Activated naive CD4-positive, alpha-beta T cell treated with anti-CD3 and anti-CD28 coated beads, Interleukin-2, amount 50 U/mL, for 72 hours (primary cell): ENCODE data around the gene RPN2. TPM values are rescaled to one million over a fixed set of nuclear protein-coding genes. Genes with fewer than 3 reads are reported as not detected.

Experiments
- ATAC-seq, 2 donors: fragments of 150-1000 bp; cut with Tn5 transposase; 2 replicates each; pipeline ENCODE4 v1.10.0; 2021; ENCODE audit warnings: mild to moderate bottlenecking in 2 of 2, moderate library complexity in 2 of 2
- DNase-seq, 2 donors: peaks; one replicate each; pipeline ENCODE4 v3.0.0; 2021 to 2022; ENCODE audit warnings: low spot score in 2 of 2
- H3K27ac Mint-ChIP-seq, 2 donors: one replicate each; pipeline ENCODE4 v1.8.0; 2022; ENCODE audit warnings: mild to moderate bottlenecking in 2 of 2, mixed read lengths in 2 of 2
- H3K36me3 Mint-ChIP-seq, 2 donors: one replicate each; pipeline ENCODE4 v1.8.0; 2022; ENCODE audit warnings: mixed read lengths in 2 of 2
- H3K9me3 Mint-ChIP-seq, 2 donors: one replicate each; pipeline ENCODE4 v1.8.0; 2022; ENCODE audit warnings: mixed read lengths in 2 of 2
- total RNA-seq, 2 donors: library from RNA; stranded (reverse); gene quantifications; one replicate each; pipeline ENCODE4 v1.2.3, GENCODE V29; 2022

RPN2 gene
- total RNA-seq, 2 donors from 2014 or later = 104 to 132 TPM

GRCh38 chr20:37262505-37262904, 83.4 kb downstream of the RPN2 start:
- no peak for ATAC-seq
- Mint-ChIP-seq H3K36me3 (no peaks in the 10 kb centered on the region), H3K27ac (no peak overlapping the region), H3K9me3 (no peaks in the 10 kb centered on the region)
- DNase-seq = no peak

GRCh38 chr20:37263686-37264085, 84.6 kb downstream of the RPN2 start:
- DNase-seq = no peak
- H3K36me3 Mint-ChIP-seq = no peaks in the 10 kb centered on the region
- no peak overlapping the region for H3K27ac Mint-ChIP-seq
- no peaks in the 10 kb centered on the region for H3K9me3 Mint-ChIP-seq
- ATAC-seq = no peak

- ATAC-seq (peak; percentile 80 to 91), DNase-seq (no peak)
- H3K9me3 Mint-ChIP-seq = no peaks in the 10 kb centered on the region
- H3K27ac Mint-ChIP-seq = no peak overlapping the region
- no peaks in the 10 kb centered on the region for H3K36me3 Mint-ChIP-seq
Measured at GRCh38 chr20:37265152-37265551, 86.0 kb downstream of the RPN2 start.

- no peak for ATAC-seq
- H3K36me3 Mint-ChIP-seq = no peaks in the 10 kb centered on the region
- H3K9me3 Mint-ChIP-seq = no peaks in the 10 kb centered on the region
- peak overlapping the region in 1 of 2 donors; percentile 12 for H3K27ac Mint-ChIP-seq
- no peak for DNase-seq
Measured at GRCh38 chr20:37266940-37267666, 88.0 kb downstream of the RPN2 start.

DNA sequence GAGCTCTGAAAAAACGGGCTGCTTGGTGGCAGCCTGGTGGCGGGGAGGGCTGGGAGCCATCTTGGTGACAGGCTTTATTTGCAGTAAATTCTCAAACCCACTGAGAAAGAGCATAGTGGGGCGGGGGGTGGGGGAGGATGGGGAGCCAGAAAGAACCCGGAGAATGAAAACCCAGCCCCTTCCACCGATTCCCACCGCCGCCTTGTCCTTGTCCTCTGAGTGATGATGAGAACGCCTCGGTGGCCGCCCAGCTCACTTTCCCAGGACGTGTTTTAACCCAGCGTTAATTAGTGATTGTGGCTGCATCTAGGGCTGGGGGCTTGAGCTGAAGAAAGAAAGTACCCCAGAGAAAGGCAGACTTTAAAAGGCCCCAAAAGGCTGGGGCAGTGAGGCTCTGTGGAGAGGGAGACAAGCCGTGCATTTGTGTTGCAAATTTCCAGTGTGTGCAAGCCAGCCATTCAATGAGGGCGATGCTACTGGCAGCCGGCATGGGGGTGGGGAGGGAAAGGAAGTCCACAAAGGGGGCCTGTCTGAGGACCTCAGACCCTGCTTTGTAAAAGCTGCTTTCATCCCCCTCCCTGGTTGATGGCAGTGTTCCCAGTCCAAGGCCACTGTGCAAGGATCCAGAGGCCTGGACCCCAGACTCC, 88.7 kb downstream of the RPN2 start:
- no peaks in the 10 kb centered on the region for H3K36me3 Mint-ChIP-seq
- no peak overlapping the region for H3K27ac Mint-ChIP-seq
- DNase-seq (no peak), ATAC-seq (no peak)
- H3K9me3 Mint-ChIP-seq = no peaks in the 10 kb centered on the region

DNA sequence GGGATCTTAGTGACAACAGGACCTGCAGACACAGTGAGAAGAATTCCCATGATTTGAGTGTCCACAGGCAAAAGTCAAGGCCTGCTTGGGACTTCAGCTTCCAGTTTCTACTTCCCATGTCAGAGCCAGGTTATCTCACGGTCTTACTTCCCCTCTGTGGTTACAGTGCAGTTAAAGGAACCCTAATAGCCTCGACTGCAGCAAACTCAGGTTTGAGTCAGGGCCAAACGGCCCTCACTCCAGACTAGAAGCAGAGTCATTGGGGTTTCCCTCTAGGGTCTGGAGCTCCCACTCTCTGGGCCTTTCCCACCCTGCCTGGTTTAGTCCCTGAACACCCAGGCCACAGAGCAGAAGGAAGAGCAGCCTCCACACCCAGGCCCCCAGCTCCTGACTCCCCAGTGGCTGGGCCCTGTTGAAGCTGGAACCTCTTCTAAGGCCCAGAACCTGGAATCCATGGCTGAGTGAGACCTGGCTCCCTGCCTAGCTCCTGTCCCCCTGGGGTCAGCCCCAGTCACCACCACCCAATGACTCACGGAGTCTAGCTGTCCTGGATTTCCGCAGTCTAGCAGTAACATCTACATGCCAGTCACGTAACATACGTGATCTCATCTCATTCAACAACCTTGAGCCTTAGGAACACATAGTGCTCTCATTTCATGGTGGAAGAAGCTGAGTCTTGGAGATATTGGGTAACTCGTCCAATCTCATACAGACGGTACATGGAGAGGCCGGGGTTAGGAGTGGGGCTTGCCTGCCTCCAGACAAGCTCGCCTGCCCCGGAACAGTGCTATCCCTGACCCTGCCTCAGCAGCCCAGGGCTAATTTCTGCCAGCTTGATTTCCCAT, 91.7 kb downstream of the RPN2 start:
- Mint-ChIP-seq H3K9me3 (no peaks in the 10 kb centered on the region), H3K27ac (peak overlapping the region in 1 of 2 donors; percentile 12), H3K36me3 (no peaks in the 10 kb centered on the region)
- DNase-seq = no peak
- ATAC-seq = peak in 1 of 2 donors; percentile 29

DNA sequence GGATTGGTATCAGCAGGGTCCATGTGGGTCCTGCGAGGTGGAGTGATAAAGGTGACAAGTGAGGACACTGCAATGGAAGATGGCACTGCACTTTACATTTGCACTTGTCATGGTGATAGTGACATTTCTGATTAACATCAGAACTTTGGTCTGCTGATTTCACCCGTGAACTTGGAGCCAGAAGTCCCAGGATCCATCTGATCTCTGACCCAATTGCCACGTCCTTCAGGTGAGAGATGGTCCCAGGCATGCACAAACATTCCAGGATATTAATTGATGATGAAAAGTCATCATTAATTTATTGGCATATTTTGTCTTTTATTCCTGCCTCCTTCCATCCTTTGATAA, 92.3 kb downstream of the RPN2 start:
- no peak for ATAC-seq
- Mint-ChIP-seq H3K9me3 (no peaks in the 10 kb centered on the region), H3K36me3 (no peaks in the 10 kb centered on the region), H3K27ac (peak overlapping the region in 1 of 2 donors; percentile 12)
- DNase-seq = no peak

DNA sequence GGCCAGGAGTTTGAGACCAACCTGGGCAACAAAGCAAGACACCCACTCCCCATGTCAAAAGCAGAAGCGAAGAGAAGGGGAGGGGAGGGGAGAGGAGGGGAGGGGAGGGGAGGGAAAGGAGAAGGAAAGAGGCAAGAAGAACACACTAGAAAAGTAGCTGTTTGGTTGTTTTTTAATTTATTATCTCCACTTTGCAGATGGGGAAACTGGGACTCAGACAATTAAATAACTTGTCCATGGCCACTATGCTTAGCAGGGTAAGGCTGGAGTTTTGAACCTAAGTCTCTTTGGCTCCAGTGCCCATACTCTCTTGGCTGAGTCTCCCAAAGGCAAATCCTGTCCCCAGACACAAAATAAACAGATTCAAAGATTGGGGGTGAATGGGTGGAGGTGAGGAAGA, 94.9 kb downstream of the RPN2 start:
- H3K36me3 Mint-ChIP-seq = no peaks in the 10 kb centered on the region

DNA sequence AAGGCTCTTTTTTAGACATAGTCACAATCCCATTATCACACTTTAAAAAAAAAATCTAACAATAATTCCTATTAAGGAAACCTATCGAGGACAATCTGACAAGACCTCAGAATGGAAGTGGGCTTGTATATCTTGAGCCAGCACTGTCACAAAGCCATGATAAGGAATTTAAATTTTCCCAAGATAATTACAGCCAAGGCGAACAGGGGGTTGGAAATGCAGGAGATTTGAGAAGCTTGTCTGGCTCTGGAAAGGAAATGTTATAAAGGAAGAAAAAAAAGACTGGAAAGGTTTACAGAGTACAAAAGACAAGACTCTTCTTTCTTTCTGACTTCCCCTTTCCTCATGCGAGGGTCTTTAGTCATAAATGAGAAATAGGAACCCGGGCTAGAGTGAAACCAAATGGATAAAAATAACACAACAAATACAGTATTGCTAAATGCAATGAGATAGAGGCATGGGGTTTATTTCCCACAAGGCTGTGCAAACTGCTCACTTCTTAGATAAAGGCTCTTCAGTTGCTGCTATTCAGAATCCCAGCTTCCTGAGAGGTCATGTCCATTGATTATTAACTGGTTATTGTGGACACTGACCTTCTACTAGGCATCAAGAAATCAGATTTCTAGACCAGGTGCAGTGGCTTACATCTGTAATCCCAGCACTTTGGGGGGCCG, 95.9 kb downstream of the RPN2 start:
- Mint-ChIP-seq H3K9me3 (no peaks in the 10 kb centered on the region), H3K27ac (no peak overlapping the region), H3K36me3 (no peaks in the 10 kb centered on the region)
- DNase-seq = no peak
- no peak for ATAC-seq

More for the DNA sequence above, 94.9 kb downstream of the RPN2 start:
- no peak overlapping the region for H3K27ac Mint-ChIP-seq
- no peaks in the 10 kb centered on the region for H3K9me3 Mint-ChIP-seq
- DNase-seq (no peak), ATAC-seq (no peak)

DNA sequence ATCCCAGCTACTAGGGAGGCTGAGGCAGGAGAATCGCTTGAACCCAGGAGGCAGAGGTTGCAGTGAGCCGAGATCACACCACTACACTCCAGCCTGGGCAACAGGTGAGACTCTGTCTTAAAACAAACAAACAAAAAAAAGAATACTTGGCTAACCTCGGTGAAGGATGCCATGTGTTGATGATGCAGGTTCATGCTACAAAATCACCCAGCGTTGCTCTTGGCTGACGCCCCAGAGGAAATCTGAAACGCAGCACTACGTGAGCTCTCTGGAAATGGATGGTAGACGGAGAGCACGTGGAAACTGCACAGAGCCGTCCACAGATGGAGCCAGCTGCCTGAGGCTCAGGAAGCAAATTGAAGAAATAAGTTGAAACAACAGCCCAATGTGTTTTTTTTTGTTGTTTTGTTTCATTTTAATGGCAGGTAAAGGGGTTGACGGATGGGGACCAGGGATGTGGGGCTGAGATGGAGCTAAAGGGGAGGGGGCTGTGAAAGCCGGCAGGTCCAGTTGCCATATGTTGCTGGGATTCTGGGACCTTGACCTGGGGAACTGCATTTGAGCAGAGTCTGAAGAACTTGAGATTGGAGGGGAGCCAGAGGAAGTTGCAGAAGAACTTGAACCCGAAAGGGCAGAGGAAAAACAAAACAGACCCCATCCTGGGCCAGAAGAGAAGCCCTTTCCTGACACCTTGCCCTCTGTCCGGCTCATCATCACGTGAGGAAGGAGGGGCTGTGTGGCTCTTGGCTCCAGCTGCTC, 97.5 kb downstream of the RPN2 start:
- Mint-ChIP-seq H3K36me3 (no peaks in the 10 kb centered on the region), H3K27ac (no peak overlapping the region), H3K9me3 (no peaks in the 10 kb centered on the region)
- DNase-seq (no peak), ATAC-seq (peak in 1 of 2 donors; percentile 51)

GRCh38 chr20:37277253-37277593, 98.1 kb downstream of the RPN2 start:
- Mint-ChIP-seq H3K9me3 (no peaks in the 10 kb centered on the region), H3K36me3 (no peaks in the 10 kb centered on the region), H3K27ac (no peak overlapping the region)
- ATAC-seq (no peak), DNase-seq (no peak)

GRCh38 chr20:37278966-37279590, 99.9 kb downstream of the RPN2 start:
- Mint-ChIP-seq H3K27ac (no peak overlapping the region), H3K36me3 (no peaks in the 10 kb centered on the region), H3K9me3 (no peaks in the 10 kb centered on the region)
- no peak for ATAC-seq
- DNase-seq = no peak

DNA sequence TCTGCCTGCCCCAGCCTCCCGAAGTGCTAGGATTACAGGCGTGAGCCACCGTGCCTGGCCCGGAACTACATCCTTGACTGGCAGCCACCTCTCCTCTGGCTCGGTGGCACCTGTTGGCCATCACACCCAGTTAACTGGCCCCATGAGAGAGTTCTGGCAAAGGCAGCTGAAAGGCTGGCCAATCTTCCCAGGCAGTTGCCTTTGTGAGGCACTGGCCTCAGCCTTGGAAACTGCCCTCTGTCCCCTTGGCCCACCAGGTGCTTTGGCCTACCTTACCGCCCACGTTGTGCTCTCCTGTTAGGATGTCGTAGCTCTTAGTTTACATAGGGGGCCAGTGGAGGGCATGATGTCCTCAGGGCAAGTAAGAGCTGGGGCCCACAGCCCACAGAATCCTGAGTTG, 100.7 kb downstream of the RPN2 start:
- Mint-ChIP-seq H3K36me3 (no peaks in the 10 kb centered on the region), H3K9me3 (no peaks in the 10 kb centered on the region), H3K27ac (no peak overlapping the region)
- ATAC-seq (no peak), DNase-seq (no peak)

DNA sequence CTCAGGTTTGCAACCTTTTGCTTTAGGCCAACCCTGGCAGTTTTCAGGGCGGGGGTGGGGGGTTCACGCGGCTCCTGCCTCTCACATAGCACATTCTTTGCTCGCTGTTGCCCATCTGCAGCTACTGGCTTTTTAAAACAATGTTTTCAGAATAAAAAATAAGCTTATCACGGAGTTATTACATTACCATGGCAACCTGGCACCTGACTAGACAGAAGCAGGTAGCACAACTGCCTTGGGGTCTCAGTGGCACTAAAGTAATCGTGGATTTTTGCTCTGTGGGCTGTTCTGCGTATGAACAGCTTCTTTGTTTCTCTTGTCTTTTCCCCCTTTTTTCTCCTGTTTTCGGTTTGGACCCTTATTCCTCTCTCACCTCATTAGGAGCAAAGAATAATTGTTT, 101.3 kb downstream of the RPN2 start:
- no peaks in the 10 kb centered on the region for H3K9me3 Mint-ChIP-seq
- no peak overlapping the region for H3K27ac Mint-ChIP-seq
- ATAC-seq (no peak), DNase-seq (no peak)
- no peaks in the 10 kb centered on the region for H3K36me3 Mint-ChIP-seq

- Mint-ChIP-seq H3K36me3 (no peaks in the 10 kb centered on the region), H3K9me3 (no peaks in the 10 kb centered on the region), H3K27ac (no peak overlapping the region)
- DNase-seq = no peak
- ATAC-seq = no peak
Measured at GRCh38 chr20:37282556-37282955, 103.4 kb downstream of the RPN2 start.

DNA sequence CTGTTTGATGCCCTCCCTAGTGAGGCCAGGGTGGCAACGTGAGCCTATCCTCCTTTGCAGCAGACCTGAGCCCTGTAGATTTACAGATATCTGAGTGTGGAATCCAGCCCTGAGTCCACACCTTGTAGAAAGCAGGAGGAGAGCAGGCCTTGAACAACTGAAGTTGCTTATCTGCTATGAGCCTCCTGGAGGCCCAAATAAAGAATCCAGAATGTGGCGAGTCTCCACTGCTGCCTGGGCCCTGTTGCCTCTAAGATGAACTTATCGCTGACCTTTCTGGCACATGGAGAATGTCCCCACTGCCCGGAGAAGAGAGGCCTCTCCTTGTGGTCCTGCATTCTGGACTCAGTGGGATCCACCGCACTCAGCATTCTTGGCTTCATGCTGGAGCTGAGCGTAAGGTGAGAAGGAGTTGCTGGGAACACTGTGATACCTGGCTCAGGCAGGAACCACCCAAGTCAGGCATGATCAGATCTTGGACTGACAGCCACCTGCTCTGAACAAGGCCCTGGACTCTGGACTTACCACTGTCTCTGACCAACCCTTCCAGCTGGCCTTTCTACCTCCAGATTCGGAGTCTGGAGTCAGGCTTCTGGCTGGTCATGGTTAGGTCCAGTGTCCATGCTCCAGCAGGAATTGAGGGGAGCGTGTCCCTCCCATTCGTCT, 104.5 kb downstream of the RPN2 start:
- Mint-ChIP-seq H3K9me3 (no peaks in the 10 kb centered on the region), H3K36me3 (no peaks in the 10 kb centered on the region), H3K27ac (no peak overlapping the region)
- ATAC-seq (no peak), DNase-seq (no peak)
